Esophagus squamous epithelium (tissue), 5 donors: Measurements from ENCODE around the gene RBM4B. TPM values are rescaled to one million over a fixed set of nuclear protein-coding genes. Genes with fewer than 3 reads are reported as not detected.

ENCODE experiments used
- DNase-seq: peaks from one replicate; lab custom pipeline; 2025; lab: John Stamatoyannopoulos, UW
- H3K27ac ChIP-seq, 4 donors: fragments of 200-600 bp; sonication (generic); one replicate each; pipeline ENCODE4 v1.5.1; 2016 to 2019; ENCODE audit warnings: mild to moderate bottlenecking in 1 of 4
- H3K27me3 ChIP-seq, 4 donors: fragments of 200-600 bp; sonication (generic); 1 replicate in 3 of 4; 2 replicates in 1 of 4; pipeline versions ENCODE4 v1.5.1 to v1.6.0; 2017 to 2021; ENCODE audit warnings: antibody characterized with exemption in 1 of 4
- H3K36me3 ChIP-seq, 3 donors: fragments of 200-600 bp; sonication (generic); one replicate each; pipeline ENCODE4 v1.5.1; 2016 to 2019
- H3K4me1 ChIP-seq, 3 donors: fragments of 200-600 bp; sonication (generic); one replicate each; pipeline ENCODE4 v1.5.1; 2017 to 2019
- H3K4me3 ChIP-seq, 4 donors: fragments of 200-600 bp; sonication (generic); 1 replicate in 3 of 4; 2 replicates in 1 of 4; pipeline ENCODE4 v1.5.1; 2016 to 2019; ENCODE audit warnings: mild to moderate bottlenecking in 2 of 4, moderate library complexity in 1 of 4
- H3K9me3 ChIP-seq, 3 donors: fragments of 200-600 bp; sonication (generic); one replicate each; pipeline ENCODE4 v1.5.1; 2016 to 2019
- CTCF ChIP-seq, 6 experiments: fragments of 450-650 bp in 4 of 6; fragments of 200-600 bp in 2 of 6; sonication (generic) in 2 of 6; IDR thresholded peaks; one replicate each; pipeline ENCODE4 v1.5.1; 2016 to 2019; ENCODE audit warnings: antibody characterized with exemption in 6 of 6, mild to moderate bottlenecking in 4 of 6, moderate library complexity in 4 of 6
- POLR2A ChIP-seq, 4 donors: fragments of 450-650 bp; IDR thresholded peaks; one replicate each; pipeline ENCODE4 v1.6.1; 2017; ENCODE audit warnings: antibody characterized with exemption in 4 of 4, mild to moderate bottlenecking in 4 of 4, moderate library complexity in 3 of 4
- WGBS, 2 donors: methylation state at CpG; one replicate each; pipeline ENCODE4 v1.1.5; 2018; 5-methylcytosine and 5-hydroxymethylcytosine counted together
- intact Hi-C: fragments of 100-400 bp; cut with DNase I; formaldehyde crosslinking; loops from one replicate; pipeline ENCODE4 v1.15.0; 2022
- total RNA-seq, 4 donors: library from RNA; depleted of rRNA; stranded (reverse); fragments of >200 nt; gene quantifications; one replicate each; pipeline ENCODE4 v1.1.0, GENCODE V29; 2016
- donor health status: DM: yes; HTN: yes; CAD: no.

RBM4B gene
- total RNA-seq, 4 donors from 2014 or later = 8.4 to 16.4 (median 9.2) TPM

- Histone ChIP-seq H3K27me3 (no peaks in the 10 kb centered on the region), H3K9me3 (no peaks in the 10 kb centered on the region), H3K36me3 (peaks cover 0 to 98% (median 0%) of the 10 kb centered on the region in 3 donors), H3K4me3 (no peak overlapping the region), H3K4me1 (no peaks in the 10 kb centered on the region), H3K27ac (no peak overlapping the region)
- DNase-seq = no peak
- 44 to 64% methylated on average over 2 of the region's 2 CpGs for WGBS, 2 donors
- TF ChIP-seq POLR2A (IDR thresholded peaks at IDR 0.05) (no peak), CTCF (IDR thresholded peaks at IDR 0.05) (no peak)
- intact Hi-C loops = no loop called here
Measured at GRCh38 chr11:66659763-66660162, 17.9 kb downstream of the RBM4B start.

DNA sequence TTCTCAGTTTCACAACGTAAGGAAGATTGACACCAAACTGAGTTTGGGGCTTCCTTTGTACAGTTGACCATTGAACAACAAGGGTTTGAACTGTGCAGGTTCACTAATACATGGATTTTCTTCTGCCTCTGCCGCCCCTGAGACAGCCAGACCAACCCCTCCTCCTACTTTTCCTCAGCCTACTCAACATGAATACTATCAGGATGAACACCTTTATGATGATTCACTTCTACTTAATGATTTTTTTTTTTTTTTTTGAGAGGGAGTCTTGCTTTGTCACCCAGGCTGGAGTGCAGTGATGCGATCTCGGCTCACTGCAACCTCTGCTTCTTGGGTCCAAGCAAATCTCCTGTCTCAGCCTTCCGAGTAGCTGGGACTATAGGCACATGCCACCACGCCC is 24.6 kb downstream of the RBM4B start:
- Histone ChIP-seq H3K9me3 (no peaks in the 10 kb centered on the region), H3K4me3 (no peak overlapping the region), H3K36me3 (peaks cover 0 to 99% (median 0%) of the 10 kb centered on the region in 3 donors), H3K27me3 (no peaks in the 10 kb centered on the region), H3K4me1 (peaks cover 0 to 22% (median 0%) of the 10 kb centered on the region in 3 donors), H3K27ac (no peak overlapping the region)
- no peak for DNase-seq
- intact Hi-C loops = no loop called here
- TF ChIP-seq CTCF (IDR thresholded peaks at IDR 0.05) (no peak), POLR2A (IDR thresholded peaks at IDR 0.05) (no peak)
- 70 to 74% methylated on average over 6 of the region's 6 CpGs for WGBS, 2 donors

DNA sequence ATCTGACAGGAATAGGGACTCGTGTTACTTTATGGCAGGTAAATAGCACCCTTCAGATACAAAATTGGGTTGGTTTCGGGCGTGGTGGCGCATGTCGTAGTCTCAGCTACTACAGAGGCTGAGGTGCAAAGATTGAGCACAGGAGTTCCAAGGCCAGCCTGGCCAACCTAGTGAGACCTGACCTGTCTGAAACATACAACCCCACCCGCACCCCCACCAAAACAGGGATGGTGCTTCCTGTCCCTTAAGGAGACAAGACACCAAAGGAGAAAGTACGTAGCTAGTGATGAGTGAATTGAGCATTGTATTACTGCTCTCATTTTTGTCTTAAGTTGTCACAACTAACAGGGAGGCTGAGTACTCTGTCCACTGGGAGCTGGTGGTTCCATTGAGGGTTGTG is 25.0 kb downstream of the RBM4B start:
- H3K4me3 ChIP-seq = no peak overlapping the region
- peaks cover 0 to 99% (median 0%) of the 10 kb centered on the region in 3 donors for H3K36me3 ChIP-seq
- intact Hi-C loops = no loop called here
- 87 to 96% methylated on average over 6 to 7 of the region's 7 CpGs for WGBS, 2 donors
- H3K9me3 ChIP-seq = no peaks in the 10 kb centered on the region
- TF ChIP-seq POLR2A (IDR thresholded peaks at IDR 0.05) (no peak), CTCF (IDR thresholded peaks at IDR 0.05) (no peak)
- no peak for DNase-seq
- peaks cover 0 to 24% (median 0%) of the 10 kb centered on the region in 3 donors for H3K4me1 ChIP-seq
- H3K27ac ChIP-seq = no peak overlapping the region
- no peaks in the 10 kb centered on the region for H3K27me3 ChIP-seq

DNA sequence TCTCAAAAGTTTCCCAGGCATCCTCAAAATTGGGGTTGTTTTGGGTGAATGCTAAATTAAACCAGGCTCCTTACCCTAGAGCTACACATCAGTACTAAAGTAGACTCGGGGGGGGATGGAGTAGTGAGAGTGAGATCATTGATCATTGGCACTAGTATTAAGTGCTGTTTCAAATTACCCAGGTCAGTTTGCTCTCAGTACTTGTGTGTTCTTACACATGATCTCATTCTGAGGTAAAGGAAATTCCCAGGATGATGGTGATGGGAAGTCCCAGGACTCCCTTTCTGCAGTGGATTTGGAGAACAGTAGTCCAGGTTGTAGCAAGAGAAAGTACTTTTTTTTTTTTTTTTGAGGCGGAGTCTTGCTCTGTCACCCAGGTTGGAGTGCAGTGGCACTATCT is 26.7 kb downstream of the RBM4B start:
- TF ChIP-seq CTCF (IDR thresholded peaks at IDR 0.05) = no peak
- TF ChIP-seq POLR2A (IDR thresholded peaks at IDR 0.05) = no peak
- intact Hi-C loops = no loop called here
- no peaks in the 10 kb centered on the region for H3K27me3 ChIP-seq
- peaks cover 0 to 37% (median 0%) of the 10 kb centered on the region in 3 donors for H3K4me1 ChIP-seq
- H3K36me3 ChIP-seq = peaks cover 0 to 100% (median 8%) of the 10 kb centered on the region in 3 donors
- H3K4me3 ChIP-seq = no peak overlapping the region
- no peaks in the 10 kb centered on the region for H3K9me3 ChIP-seq
- WGBS, 2 donors = 78 to 84% methylated on average over 2 of the region's 2 CpGs
- no peak for DNase-seq
- H3K27ac ChIP-seq = no peak overlapping the region

DNA sequence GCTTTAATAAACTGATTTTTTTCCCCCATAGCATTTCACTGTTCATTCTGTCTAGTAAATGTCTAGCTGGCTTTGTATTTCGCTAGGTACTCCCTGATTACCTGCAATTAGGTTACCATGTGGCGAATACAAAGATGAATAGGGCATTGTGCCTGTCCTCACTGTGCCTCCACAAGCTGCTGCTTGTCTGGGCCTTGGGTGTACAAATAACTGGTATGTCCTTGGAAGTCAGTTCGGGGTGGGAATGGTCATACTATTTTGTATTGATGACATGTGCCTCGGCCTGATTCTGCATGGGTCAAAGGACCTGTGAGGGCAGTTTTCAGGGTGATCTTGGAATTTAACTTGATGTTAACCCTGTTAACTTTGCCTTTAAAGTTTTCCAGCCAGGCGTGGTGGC is 27.8 kb downstream of the RBM4B start:
- H3K9me3 ChIP-seq = no peaks in the 10 kb centered on the region
- H3K4me1 ChIP-seq = peaks cover 0 to 48% (median 5%) of the 10 kb centered on the region in 3 donors
- TF ChIP-seq POLR2A (IDR thresholded peaks at IDR 0.05) (no peak), CTCF (IDR thresholded peaks at IDR 0.05) (no peak)
- H3K4me3 ChIP-seq = no peak overlapping the region
- no peak for DNase-seq
- H3K36me3 ChIP-seq = peaks cover 5 to 100% (median 17%) of the 10 kb centered on the region in 3 donors
- intact Hi-C loops = no loop called here
- H3K27me3 ChIP-seq = no peaks in the 10 kb centered on the region
- 68 to 84% methylated on average over 4 to 5 of the region's 5 CpGs for WGBS, 2 donors
- H3K27ac ChIP-seq = no peak overlapping the region
